Measurements from ENCODE around the gene ACADL.

The ACADL gene

DNA sequence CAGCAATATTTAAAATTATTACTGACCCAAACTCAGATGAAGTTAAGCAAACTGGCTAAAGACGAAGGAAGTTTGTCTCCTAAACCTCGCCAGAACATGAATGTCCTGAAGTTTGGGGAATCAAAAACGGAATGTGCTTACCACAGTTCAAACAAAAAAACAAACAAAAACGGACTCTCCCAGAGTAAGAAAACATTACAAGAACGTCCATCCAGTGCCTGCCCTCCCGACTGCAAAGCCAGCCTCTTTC is 55.1 kb downstream of the ACADL start:
- DNase-seq (ENCODE audit: low read depth), result no peak

DNA sequence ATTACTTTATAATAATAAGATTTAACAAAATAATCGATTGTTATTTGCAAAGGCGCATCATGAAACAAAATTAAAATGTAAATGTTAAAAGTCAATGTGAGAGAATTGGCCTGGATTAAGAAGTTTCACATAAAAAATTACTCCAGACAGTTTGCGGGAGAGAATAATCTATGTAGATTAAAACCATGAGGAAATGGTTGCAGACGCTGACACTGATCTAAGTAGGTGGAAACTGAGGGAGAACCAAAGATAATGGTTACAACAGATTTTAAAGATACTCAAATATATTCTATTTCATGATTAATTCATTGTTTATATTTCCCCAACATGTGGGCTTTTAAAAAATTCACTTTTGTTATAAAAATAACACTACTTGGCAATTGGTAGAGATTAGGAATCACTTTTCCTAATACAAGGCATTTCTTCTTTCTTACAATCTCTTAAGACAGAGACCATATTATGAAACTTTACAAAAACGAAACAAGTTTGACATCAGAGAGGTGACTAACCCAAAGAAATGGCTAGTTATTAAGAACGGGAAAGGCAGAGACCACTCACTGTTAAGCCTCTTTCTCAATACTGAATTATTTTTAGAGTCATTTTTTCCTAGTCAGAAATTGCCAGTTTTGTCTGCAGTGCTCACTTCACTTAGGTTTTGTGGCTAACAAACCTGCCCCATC is 55.6 kb downstream of the ACADL start:
- no peak for DNase-seq (ENCODE audit: low read depth)

DNA sequence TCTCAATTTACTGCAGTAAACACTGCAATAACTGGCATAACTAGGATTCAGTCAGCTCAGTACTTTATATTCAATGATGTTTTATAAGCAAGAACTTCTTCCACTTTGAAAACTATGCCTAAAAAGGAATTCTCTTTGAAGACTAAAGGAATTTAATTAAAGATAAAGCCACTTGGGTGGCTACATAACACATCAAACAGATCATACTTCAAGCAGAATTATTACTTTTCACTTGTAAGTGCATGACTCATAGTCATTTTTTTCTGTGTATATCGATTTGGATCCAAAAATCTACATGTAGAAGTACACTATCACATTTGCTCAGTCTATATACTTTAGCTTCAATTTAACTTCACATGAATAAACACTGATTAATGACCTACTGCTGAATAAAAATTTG is 58.0 kb downstream of the ACADL start:
- DNase-seq (ENCODE audit: low read depth), result no peak

DNA sequence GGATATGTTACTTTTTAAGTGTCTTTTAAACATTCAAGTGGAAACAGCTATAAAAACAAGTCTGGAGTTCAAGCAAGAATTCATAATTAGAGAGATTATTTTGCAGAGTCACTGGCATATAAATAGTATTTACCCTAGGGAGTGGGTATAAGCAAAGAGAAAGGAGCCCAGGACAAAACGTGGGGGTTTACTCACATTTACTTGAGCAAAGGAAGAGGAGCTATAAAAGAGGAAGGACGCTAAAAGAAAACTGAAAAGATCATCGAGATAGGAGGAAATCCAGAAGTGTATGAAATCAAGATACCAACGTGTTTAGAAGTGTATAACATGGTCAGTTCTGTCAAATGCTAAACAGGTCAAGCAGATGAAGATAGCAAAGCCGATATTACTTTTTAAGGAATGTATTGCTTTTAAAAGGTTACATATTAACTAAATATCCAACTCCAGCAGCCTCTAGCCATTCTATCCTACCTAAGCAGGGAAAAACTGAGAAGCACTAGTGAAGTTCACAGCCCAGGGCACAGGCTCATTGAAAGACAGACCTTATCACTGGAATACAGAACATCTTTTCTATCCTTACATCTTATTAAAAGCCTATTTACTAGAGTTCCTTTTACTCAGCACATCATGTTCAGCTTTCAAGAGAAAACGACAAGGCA is 62.7 kb downstream of the ACADL start:
- DNase-seq (ENCODE audit: low read depth), result no peak

DNA sequence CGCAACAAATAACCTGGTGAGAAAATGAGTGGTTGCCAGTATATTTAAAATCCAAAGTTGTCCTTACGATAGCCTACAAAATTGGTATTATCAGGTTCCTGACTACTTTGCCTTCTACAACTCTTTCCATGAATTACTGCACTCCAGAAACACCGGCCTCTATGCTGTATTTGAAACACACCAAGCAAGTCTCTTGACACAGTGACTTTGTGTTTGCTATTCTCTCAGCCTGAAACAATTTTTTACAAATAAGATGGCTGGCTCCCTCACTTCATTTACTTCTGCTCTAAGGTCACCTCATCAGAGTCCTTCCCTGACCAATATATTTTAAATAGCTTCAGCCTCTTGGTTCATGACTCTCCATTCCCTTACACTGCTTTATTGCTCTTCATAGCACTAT is 66.2 kb downstream of the ACADL start:
- DNase-seq (ENCODE audit: low read depth), result no peak

DNA sequence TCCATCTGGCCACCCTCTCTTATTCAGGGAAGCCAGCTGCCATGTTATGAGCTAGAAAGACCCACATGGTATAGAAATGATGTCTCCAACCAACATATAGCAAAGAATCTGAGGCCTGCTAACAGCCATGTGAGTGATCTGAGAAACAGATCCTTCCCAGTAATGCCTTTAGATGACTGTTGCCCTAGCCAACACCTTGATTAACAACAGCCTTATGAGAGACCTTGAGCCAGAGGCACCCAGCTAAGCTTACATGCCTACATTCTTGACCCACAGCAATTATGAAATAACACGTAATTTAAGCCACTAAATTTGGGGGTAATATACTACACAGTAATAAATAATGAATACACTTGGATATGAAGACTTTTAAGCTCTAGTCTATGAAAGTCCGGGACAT is 67.0 kb downstream of the ACADL start:
- no peak for DNase-seq (ENCODE audit: low read depth)

DNA sequence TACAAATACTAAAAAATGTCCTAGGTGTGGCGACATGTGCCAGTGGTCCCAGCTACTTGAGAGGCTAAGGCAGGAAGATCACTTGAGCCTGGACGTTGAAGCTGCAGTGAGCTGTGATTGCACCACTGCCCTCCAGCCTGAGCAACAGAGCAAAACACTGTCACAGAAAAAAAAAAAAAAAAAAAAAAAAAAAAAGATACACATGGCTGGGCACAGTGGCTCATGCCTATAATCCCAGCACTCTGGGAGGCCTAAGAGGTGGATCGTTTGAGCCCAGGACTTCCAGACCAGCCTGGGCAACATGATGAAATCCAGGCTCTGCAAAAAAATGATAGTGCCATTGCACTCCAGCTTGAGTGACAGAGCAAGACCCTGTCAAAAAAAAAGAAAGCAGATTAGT is 67.7 kb downstream of the ACADL start:
- DNase-seq (ENCODE audit: low read depth), result no peak

DNA sequence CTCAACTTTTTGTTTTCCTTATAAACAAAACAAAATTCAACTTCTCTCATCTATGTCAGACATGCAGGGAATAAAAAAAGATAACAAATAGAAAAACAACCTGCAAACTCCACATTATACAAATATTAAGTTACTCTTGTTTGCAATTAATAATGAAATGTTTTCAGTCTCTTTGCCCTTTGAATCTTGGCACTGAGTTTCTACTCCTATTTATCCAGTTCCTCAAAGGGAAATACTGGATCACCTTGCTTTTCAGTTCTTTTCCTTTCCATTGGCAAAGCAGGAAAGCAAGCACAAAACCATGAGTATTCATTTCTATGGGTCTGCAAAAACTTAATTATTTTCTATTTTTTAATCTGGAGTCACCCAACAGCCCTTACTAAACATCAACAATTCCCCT is 77.6 kb downstream of the ACADL start:
- DNase-seq (ENCODE audit: low read depth), result no peak
